ENCODE results near the gene STAP1.

Gene STAP1

DNA sequence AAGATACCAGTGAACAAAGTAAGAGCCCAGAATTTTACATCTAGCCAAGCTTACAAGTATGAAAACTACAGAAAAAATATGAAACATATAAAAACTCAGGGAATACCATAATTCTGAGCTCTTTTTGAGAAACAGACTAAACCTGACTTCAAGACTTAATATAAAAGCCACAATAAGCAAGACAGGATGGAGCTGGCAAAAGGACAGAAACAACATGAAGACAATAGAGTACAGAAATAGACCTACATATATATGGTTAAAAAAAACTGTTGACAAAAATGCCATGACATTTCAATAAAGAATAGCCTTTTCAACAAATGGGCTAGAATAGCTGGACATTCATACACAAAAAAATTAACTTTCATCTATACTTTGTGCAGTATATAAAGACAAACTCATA, 93.0 kb downstream of the STAP1 start:
- H3K36me3 ChIP-seq (ENCODE audit: control insufficient read depth, insufficient read depth, low read length) = peaks cover 4% of the 10 kb centered on the region

More for the DNA sequence above, 93.0 kb downstream of the STAP1 start:
- H3K27ac ChIP-seq (ENCODE audit: insufficient read depth, low read length, poor library complexity, severe bottlenecking) = no peak overlapping the region
- no peak for DNase-seq
- H3K9me3 ChIP-seq (ENCODE audit: control insufficient read depth, low read length) = no peaks in the 10 kb centered on the region
- H3K4me3 ChIP-seq (ENCODE audit: insufficient read depth, low read depth, low read length, poor library complexity, severe bottlenecking) = no peak overlapping the region
- no peaks in the 10 kb centered on the region for H3K4me1 ChIP-seq (ENCODE audit: control insufficient read depth, insufficient read depth, low read length, poor library complexity, severe bottlenecking)
- no peaks in the 10 kb centered on the region for H3K27me3 ChIP-seq (replicated peaks; ENCODE audit: control insufficient read depth, insufficient read depth, low read length, poor library complexity, severe bottlenecking)
